ENCODE results near the gene GAS7.

DNA sequence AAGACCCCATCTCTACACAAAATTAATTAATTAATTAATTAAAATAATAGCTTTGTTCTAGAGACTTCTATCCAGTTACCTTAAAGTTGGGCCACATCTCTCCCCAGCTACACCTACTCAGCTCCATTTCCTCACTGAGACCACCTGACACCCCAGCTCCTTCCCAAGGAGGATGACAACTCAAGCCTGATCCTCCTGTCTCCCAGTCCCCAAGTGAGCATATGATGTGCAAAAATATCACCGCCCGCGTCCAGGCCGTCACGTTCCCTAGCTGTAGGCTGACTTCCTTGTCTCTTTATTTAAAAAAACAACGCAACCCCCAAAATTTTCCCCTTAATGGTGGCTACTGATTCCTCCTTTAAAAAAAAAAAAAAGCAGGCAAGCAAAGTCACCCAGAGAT is 173.2 kb downstream of the GAS7 start:
- TF ChIP-seq ZNF785 (CRISPR knock-in tag; IDR thresholded peaks at IDR 0.05) = no peak
- no peak for TF ChIP-seq RFX5 (IDR thresholded peaks at IDR 0.05; ENCODE audit: low read depth, low read length)
